Measurements from ENCODE around the gene KIF4A. TPM values are rescaled to one million over a fixed set of nuclear protein-coding genes. Genes with fewer than 3 reads are reported as not detected.

The KIF4A gene
- total and polyA plus RNA-seq, 10 of the 15 experiments (the other 5 are each of a cell fraction or from before 2014, with no cell fraction given): 10.8 to 28.8 (median 22.5) TPM

DNA sequence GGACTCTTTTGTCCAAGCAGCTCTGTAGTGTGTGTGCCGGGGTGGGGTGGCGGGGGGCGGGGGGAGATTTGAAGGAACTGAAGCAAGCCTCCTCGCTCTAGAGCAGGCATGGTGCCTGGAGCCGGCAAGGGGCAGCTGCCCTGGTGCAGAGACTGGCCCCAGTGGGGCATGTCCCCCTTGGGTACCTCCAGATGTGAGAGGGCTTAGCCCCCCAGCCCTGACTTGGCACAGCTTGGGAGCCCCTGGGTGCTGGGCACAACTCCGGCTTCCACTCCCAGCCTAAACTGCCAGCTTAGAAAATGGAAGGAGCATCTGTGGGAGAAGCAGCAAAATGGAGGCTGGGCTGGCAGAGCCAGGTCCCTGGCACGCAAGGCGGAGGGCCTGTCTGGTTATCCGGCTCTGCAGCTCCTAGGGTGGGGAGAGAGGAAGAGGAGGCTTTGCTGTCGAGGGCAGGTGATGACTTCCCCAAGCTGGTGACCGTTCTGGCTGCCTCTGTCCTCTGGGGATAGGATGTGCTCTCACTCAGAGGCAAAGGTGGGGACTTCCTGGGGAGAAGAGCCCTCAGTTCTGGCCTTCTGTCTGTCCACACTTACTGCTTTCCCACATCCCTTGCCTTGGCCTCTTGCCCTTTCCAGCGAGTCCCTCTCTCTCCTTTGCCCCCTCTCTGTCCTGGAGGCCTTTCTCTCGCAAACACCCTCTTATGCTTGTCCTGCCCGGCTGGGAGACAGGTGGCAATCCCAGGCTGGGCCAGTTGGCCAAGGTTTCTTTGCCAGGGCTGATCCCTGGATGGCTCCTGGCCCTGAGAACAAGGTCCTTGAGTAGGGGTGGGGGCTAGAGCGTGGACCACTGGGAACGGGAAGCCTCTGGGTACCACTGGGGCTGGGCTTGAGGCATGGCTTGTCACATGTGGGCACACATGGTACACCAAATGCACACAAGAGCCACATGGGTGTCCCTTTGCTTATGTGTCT lies 156.8 kb downstream of the KIF4A start (continued):
- TF ChIP-seq, protein P1, sequence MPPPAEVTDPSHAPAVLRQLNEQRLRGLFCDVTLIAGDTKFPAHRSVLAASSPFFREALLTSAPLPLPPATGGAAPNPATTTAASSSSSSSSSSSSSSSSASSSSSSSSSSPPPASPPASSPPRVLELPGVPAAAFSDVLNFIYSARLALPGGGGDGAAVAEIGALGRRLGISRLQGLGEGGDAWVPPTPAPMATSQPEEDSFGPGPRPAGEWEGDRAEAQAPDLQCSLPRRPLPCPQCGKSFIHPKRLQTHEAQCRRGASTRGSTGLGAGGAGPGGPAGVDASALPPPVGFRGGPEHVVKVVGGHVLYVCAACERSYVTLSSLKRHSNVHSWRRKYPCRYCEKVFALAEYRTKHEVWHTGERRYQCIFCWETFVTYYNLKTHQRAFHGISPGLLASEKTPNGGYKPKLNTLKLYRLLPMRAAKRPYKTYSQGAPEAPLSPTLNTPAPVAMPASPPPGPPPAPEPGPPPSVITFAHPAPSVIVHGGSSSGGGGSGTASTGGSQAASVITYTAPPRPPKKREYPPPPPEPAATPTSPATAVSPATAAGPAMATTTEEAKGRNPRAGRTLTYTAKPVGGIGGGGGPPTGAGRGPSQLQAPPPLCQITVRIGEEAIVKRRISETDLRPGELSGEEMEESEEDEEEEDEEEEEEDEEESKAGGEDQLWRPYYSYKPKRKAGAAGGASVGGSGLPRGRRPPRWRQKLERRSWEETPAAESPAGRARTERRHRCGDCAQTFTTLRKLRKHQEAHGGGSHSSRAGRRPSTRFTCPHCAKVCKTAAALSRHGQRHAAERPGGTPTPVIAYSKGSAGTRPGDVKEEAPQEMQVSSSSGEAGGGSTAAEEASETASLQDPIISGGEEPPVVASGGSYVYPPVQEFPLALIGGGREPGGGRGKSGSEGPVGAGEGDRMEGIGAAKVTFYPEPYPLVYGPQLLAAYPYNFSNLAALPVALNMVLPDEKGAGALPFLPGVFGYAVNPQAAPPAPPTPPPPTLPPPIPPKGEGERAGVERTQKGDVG (CRISPR knock-in tag; IDR thresholded peaks at IDR 0.05): no peak
- no peak for TF ChIP-seq TAF1 (IDR thresholded peaks at IDR 0.05; ENCODE audit: borderline replicate concordance, low read depth, low read length)
- no peak for TF ChIP-seq ZSCAN29 (IDR thresholded peaks at IDR 0.05)

DNA sequence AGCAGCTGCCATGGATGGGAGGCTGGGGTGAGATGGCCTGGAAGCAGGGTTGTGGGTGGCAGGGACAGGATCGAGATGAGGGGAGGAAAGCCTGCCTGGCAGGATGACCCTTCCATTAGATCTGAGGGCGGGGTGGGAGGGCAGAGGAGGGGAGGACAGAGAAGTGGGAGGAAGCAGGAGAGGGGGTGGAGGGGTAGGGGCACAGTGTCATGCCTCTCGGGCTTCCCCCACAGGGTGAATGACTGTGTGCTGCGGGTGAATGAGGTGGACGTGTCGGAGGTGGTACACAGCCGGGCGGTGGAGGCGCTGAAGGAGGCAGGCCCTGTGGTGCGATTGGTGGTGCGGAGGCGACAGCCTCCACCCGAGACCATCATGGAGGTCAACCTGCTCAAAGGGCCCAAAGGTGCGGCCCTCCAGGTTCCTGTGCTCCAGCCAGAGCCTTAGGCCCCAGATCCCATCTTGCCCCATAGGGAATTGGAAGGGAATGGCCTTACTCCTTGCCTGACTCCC lies 159.6 kb downstream of the KIF4A start:
- TF ChIP-seq, protein P2, sequence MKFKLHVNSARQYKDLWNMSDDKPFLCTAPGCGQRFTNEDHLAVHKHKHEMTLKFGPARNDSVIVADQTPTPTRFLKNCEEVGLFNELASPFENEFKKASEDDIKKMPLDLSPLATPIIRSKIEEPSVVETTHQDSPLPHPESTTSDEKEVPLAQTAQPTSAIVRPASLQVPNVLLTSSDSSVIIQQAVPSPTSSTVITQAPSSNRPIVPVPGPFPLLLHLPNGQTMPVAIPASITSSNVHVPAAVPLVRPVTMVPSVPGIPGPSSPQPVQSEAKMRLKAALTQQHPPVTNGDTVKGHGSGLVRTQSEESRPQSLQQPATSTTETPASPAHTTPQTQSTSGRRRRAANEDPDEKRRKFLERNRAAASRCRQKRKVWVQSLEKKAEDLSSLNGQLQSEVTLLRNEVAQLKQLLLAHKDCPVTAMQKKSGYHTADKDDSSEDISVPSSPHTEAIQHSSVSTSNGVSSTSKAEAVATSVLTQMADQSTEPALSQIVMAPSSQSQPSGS (IDR thresholded peaks at IDR 0.05; ENCODE audit: low read length): no peak
- TF ChIP-seq KLF5 (IDR thresholded peaks at IDR 0.05; ENCODE audit: partially characterized antibody): no peak
- no peak for TF ChIP-seq NFXL1 (IDR thresholded peaks at IDR 0.05; ENCODE audit: borderline replicate concordance)
- TF ChIP-seq POLR2AphosphoS5 (IDR thresholded peaks at IDR 0.05; ENCODE audit: low read length): no peak
- no peak for TF ChIP-seq BMI1 (IDR thresholded peaks at IDR 0.05; ENCODE audit: borderline replicate concordance)
- no peak for TF ChIP-seq MXI1 (IDR thresholded peaks at IDR 0.05; ENCODE audit: low read depth, low read length)
- TF ChIP-seq RUNX3 (IDR thresholded peaks at IDR 0.05; ENCODE audit: low read length): no peak
- no peak for TF ChIP-seq GATAD2B (conservative IDR thresholded peaks at IDR 0.05; ENCODE audit: low read depth)
- TF ChIP-seq CEBPB (IDR thresholded peaks at IDR 0.05; ENCODE audit: borderline replicate concordance in 1 of 2, low read depth in 2 of 2, low read length in 2 of 2): no peak
- no peak for TF ChIP-seq TAF1 (IDR thresholded peaks at IDR 0.05; ENCODE audit: borderline replicate concordance, low read depth, low read length)
- TF ChIP-seq MYC (IDR thresholded peaks at IDR 0.05; ENCODE audit: insufficient read depth, insufficient read length, insufficient replicate concordance, low read length, severe bottlenecking): no peak
- TF ChIP-seq SRF (IDR thresholded peaks at IDR 0.05; ENCODE audit: low read depth in 2 of 2, low read length in 2 of 2): no peak
- no peak for TF ChIP-seq MTA2 (IDR thresholded peaks at IDR 0.05; ENCODE audit: low read depth)
- TF ChIP-seq TCF7 (IDR thresholded peaks at IDR 0.05; ENCODE audit: borderline replicate concordance): no peak
- TF ChIP-seq MYB (IDR thresholded peaks at IDR 0.05; ENCODE audit: borderline replicate concordance, low read depth, low read length): no peak
- no peak for TF ChIP-seq TCF12 (IDR thresholded peaks at IDR 0.05; ENCODE audit: low read depth, low read length)
- CTCF ChIA-PET: no interaction called here
- SMC1A ChIA-PET (ENCODE audit: uncharacterized antibody, unreplicated experiment): no interaction called here
- in situ Hi-C loops (cut with MboI): loop anchor here (25.0 kb wide), 1 partner anchor 412 kb away; the partner anchor contains the start of gene AWAT2
- peaks cover 0 to 3% of the 10 kb centered on the region in 2 experiments; a peak in 3 of 4 replicates for H3K27me3 ChIP-seq (replicated peaks in 1 of 2; ENCODE audit: control insufficient read depth in 2 of 2, insufficient read depth in 2 of 2, low read length in 1 of 2)
- WGBS (ENCODE audit: insufficient coverage, insufficient replicate concordance, low lambda C conversion rate, missing lambda C conversion rate): 51% methylated on average over 4 of the region's 14 CpGs
- H3K4me2 ChIP-seq (ENCODE audit: control insufficient read depth, insufficient read depth): no peak overlapping the region
- no TSS peak for BruUV-seq (replicated peaks)
- H3K4me3 ChIP-seq: no peak overlapping the region
- H3K9ac ChIP-seq (ENCODE audit: control insufficient read depth, insufficient read depth, low read length): no peak overlapping the region
- DNase-seq (ENCODE audit: low read depth, low spot score) (no peak), FAIRE-seq (no peak), ATAC-seq (no peak)
- H2AFZ ChIP-seq (ENCODE audit: control insufficient read depth, low read depth, low read length): no peak overlapping the region
- H4K20me1 ChIP-seq (ENCODE audit: control insufficient read depth, insufficient read depth): no peaks in the 10 kb centered on the region
- H3K4me1 ChIP-seq (ENCODE audit: control insufficient read depth, insufficient read depth, low read length): peaks cover 12% of the 10 kb centered on the region
- RAD21 ChIA-PET (ENCODE audit: unreplicated experiment): no interaction called here
- H3K36me3 ChIP-seq (ENCODE audit: control insufficient read depth in 2 of 2, insufficient read depth in 2 of 2, low read length in 1 of 2): no peaks in the 10 kb centered on the region
- intact Hi-C loops (cut with micrococcal nuclease; ENCODE audit: unreplicated experiment): loop anchor here (10.0 kb wide), 1 partner anchor 55 kb away; no protein-coding TSS in a partner anchor
- no peaks in the 10 kb centered on the region for H3K9me3 ChIP-seq (replicated peaks; ENCODE audit: control insufficient read depth, insufficient read depth, low read length)
- POLR2A ChIA-PET: no interaction called here
- H3K27ac ChIP-seq (ENCODE audit: control insufficient read depth, insufficient read depth): no peak overlapping the region
- H3K79me2 ChIP-seq (ENCODE audit: control insufficient read depth, insufficient read depth, low read length): no peaks in the 10 kb centered on the region

Measured in GM12878 (cell line).